Measurements from ENCODE around the gene SPTSSB. TPM values are rescaled to one million over a fixed set of nuclear protein-coding genes. Genes with fewer than 3 reads are reported as not detected.

The SPTSSB gene
- total RNA-seq, 1 experiment from 2014 or later = 3.7 TPM

GRCh38 chr3:161296814-161297213 lies 74.5 kb downstream of the SPTSSB start:
- ChIA-PET POLR2A (no interaction called here), CTCF (no interaction called here)
- Histone ChIP-seq H3K4me1 (ENCODE audit: control insufficient read depth, insufficient read depth, low read length) (no peaks in the 10 kb centered on the region), H3K36me3 (ENCODE audit: control insufficient read depth, insufficient read depth, low read length) (no peaks in the 10 kb centered on the region), H3K9me3 (ENCODE audit: control insufficient read depth, insufficient read depth, low read depth, low read length) (peaks cover 17% of the 10 kb centered on the region), H3K27me3 (ENCODE audit: control insufficient read depth, insufficient read depth, low read length) (no peaks in the 10 kb centered on the region), H3K4me3 (ENCODE audit: low read depth in 2 of 2, low read length in 2 of 2) (no peak overlapping the region), H3K27ac (ENCODE audit: low read length) (no peak overlapping the region)
- in situ Hi-C loops (cut with HindIII; ENCODE audit: low pct_unique_long_range_greater_than_20kb, low sequenced_read_pairs) = no loop called here
- BruUV-seq (replicated peaks) = no TSS peak
- no peak for DNase-seq (ENCODE audit: low read depth, low spot score)
- intact Hi-C loops (cut with micrococcal nuclease; ENCODE audit: unreplicated experiment) = no loop called here
- no peak for ATAC-seq
- TF ChIP-seq CTCF (IDR thresholded peaks at IDR 0.05) = no peak
- no peak for TF ChIP-seq SIN3A (IDR thresholded peaks at IDR 0.05; ENCODE audit: borderline replicate concordance, insufficient read depth, low read depth, low read length)

GRCh38 chr3:161295325-161295724 lies 76.0 kb downstream of the SPTSSB start:
- H3K36me3 ChIP-seq (ENCODE audit: control insufficient read depth, insufficient read depth, low read length) = no peaks in the 10 kb centered on the region
- no peaks in the 10 kb centered on the region for H3K27me3 ChIP-seq (ENCODE audit: control insufficient read depth, insufficient read depth, low read length)
- BruUV-seq (replicated peaks) = no TSS peak
- H3K4me1 ChIP-seq (ENCODE audit: control insufficient read depth, insufficient read depth, low read length) = no peaks in the 10 kb centered on the region
- H3K9me3 ChIP-seq (ENCODE audit: control insufficient read depth, insufficient read depth, low read depth, low read length) = peaks cover 17% of the 10 kb centered on the region
- POLR2A ChIA-PET = no interaction called here
- TF ChIP-seq CTCF (IDR thresholded peaks at IDR 0.05) = no peak
- TF ChIP-seq POLR2AphosphoS5 (IDR thresholded peaks at IDR 0.05; ENCODE audit: low read depth, low read length) = no peak
- TF ChIP-seq TCF7L2 (IDR thresholded peaks at IDR 0.05; ENCODE audit: low read depth, low read length) = no peak
- TF ChIP-seq REST (IDR thresholded peaks at IDR 0.05; ENCODE audit: insufficient read depth in 1 of 2, low read depth in 2 of 2, low read length in 1 of 2) = no peak
- no peak for TF ChIP-seq SIN3A (IDR thresholded peaks at IDR 0.05; ENCODE audit: borderline replicate concordance, insufficient read depth, low read depth, low read length)
- CTCF ChIA-PET = no interaction called here
- no peak overlapping the region for H3K4me3 ChIP-seq (ENCODE audit: low read depth in 2 of 2, low read length in 2 of 2)
- intact Hi-C loops (cut with micrococcal nuclease; ENCODE audit: unreplicated experiment) (no loop called here), in situ Hi-C loops (cut with HindIII; ENCODE audit: low pct_unique_long_range_greater_than_20kb, low sequenced_read_pairs) (no loop called here)
- no peak overlapping the region for H3K27ac ChIP-seq (ENCODE audit: low read length)
- ATAC-seq = no peak
- no peak for DNase-seq (ENCODE audit: low read depth, low spot score)

Other genes with a start within 250 kb of the SPTSSB start
- 64.6 TPM for gene NMD3, start 150.2 kb downstream of the SPTSSB start, total RNA-seq (2021; ENCODE audit: unreplicated experiment)
- not detected for gene OTOL1, start 125.3 kb upstream of the SPTSSB start, total RNA-seq (2021; ENCODE audit: unreplicated experiment)

Measured in Panc1 (cell line).